GM06990 (cell line): Measurements from ENCODE around the gene GBF1.

ENCODE experiments used
- DNase-seq: peaks from one replicate; pipeline ENCODE4 v3.0.0-alpha.2; 2011; ENCODE audit not compliant: insufficient read length; ENCODE audit errors: extremely low read depth
- H3K27me3 ChIP-seq: replicated peaks from 2 replicates; pipeline ENCODE4 v1.6.0; 2011; ENCODE audit warnings: low read length; ENCODE audit not compliant: control insufficient read depth, insufficient read depth
- H3K36me3 ChIP-seq: 2 replicates; pipeline ENCODE4 v1.5.1; 2011; ENCODE audit warnings: low read length; ENCODE audit not compliant: control insufficient read depth, insufficient read depth
- H3K4me3 ChIP-seq: replicated peaks from 2 replicates; pipeline ENCODE4 v1.5.1; 2011; ENCODE audit warnings: low read depth, mild to moderate bottlenecking, control low read depth, low read length
- CTCF ChIP-seq: IDR thresholded peaks from 2 replicates; pipeline ENCODE4 v1.5.1; 2011; ENCODE audit warnings: low read length, control low read depth, mild to moderate bottlenecking, inconsistent platforms; ENCODE audit not compliant: insufficient read depth, poor library complexity, severe bottlenecking

GBF1 gene

GRCh38 chr10:102255404-102255803 is 10.1 kb downstream of the GBF1 start:
- no peak for DNase-seq
- H3K36me3 ChIP-seq: peaks cover 2% of the 10 kb centered on the region
- no peaks in the 10 kb centered on the region for H3K27me3 ChIP-seq
- TF ChIP-seq CTCF: no peak
- H3K4me3 ChIP-seq: no peak overlapping the region

- TF ChIP-seq CTCF: no peak
- H3K36me3 ChIP-seq: peaks cover 5% of the 10 kb centered on the region
- no peaks in the 10 kb centered on the region for H3K27me3 ChIP-seq
- H3K4me3 ChIP-seq: no peak overlapping the region
- no peak for DNase-seq
Measured at GRCh38 chr10:102261196-102261595, 15.9 kb downstream of the GBF1 start.

DNA sequence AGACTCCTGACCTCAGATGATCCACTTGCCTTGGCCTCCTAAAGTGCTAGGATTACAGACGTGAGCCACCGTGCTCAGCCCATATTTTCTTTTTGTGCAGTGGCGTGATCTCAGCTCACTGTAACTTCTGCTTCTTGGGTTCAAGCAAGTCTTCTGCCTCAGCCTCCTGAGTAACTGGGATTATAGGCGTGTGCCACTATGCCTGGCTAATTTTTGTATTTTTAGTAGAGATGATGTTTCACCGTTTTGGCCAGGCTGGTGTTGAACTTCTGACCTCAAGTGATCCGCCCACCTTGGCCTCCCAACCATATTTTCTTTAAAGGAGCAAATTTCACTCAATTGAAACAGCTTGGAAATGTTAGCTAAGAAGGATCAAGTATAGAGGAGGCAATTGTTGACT is 16.5 kb downstream of the GBF1 start:
- H3K4me3 ChIP-seq: no peak overlapping the region
- no peak for DNase-seq
- TF ChIP-seq CTCF: no peak
- no peaks in the 10 kb centered on the region for H3K27me3 ChIP-seq
- H3K36me3 ChIP-seq: peaks cover 5% of the 10 kb centered on the region

GRCh38 chr10:102262744-102263370 is 17.5 kb downstream of the GBF1 start:
- Histone ChIP-seq H3K4me3 (no peak overlapping the region), H3K27me3 (no peaks in the 10 kb centered on the region), H3K36me3 (peaks cover 5% of the 10 kb centered on the region)
- TF ChIP-seq CTCF: no peak
- DNase-seq: no peak

DNA sequence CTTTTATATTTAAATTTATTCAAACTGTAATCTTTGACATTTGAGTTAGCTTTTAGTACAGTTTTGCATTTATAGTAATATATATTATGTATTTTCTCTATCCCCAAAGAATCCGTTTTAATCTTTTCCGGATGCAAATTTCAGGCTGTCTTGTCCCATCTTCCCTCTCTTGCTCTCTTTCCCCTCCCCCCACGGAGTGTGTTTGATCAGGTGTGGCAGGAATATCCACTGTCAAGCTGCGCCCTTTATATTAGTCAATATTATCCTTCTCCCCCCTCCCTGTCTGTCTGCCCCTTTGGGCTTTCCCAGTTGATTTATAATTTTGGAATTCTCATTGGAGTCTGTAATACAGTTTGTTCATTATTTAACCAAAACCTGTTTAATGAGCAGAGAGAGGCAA is 19.0 kb downstream of the GBF1 start:
- DNase-seq: no peak
- no peak overlapping the region for H3K4me3 ChIP-seq
- no peak for TF ChIP-seq CTCF
- H3K27me3 ChIP-seq: no peaks in the 10 kb centered on the region
- H3K36me3 ChIP-seq: peaks cover 5% of the 10 kb centered on the region

GRCh38 chr10:102266670-102267069 is 21.3 kb downstream of the GBF1 start:
- Histone ChIP-seq H3K4me3 (no peak overlapping the region), H3K36me3 (peaks cover 3% of the 10 kb centered on the region), H3K27me3 (no peaks in the 10 kb centered on the region)
- no peak for TF ChIP-seq CTCF
- no peak for DNase-seq
